Neuronal stem cell (in vitro differentiated cells): ENCODE data around the gene ALDH3B2.

Experiments used
- DNase-seq: peaks from one replicate; pipeline ENCODE4 v3.0.0-alpha.2; 2013; ENCODE audit warnings: low spot score
- H2AFZ ChIP-seq: one replicate; pipeline ENCODE4 v1.6.1; 2013; ENCODE audit warnings: mild to moderate bottlenecking, low read length, inconsistent platforms
- H2AK5ac ChIP-seq: 2 replicates; pipeline ENCODE4 v1.6.1; 2013; ENCODE audit warnings: low read depth, mild to moderate bottlenecking, inconsistent platforms, low read length, moderate library complexity, mixed read lengths
- H2BK120ac ChIP-seq: 2 replicates; pipeline ENCODE4 v1.6.1; 2013; ENCODE audit warnings: low read depth, mild to moderate bottlenecking, inconsistent platforms, low read length, moderate library complexity, mixed read lengths
- H2BK12ac ChIP-seq: one replicate; pipeline ENCODE4 v1.6.1; 2013; ENCODE audit warnings: low read length, inconsistent platforms
- H2BK15ac ChIP-seq: 2 replicates; pipeline ENCODE4 v1.6.1; 2013; ENCODE audit warnings: mild to moderate bottlenecking, low read length, inconsistent platforms, mixed read lengths
- H2BK5ac ChIP-seq: one replicate; pipeline ENCODE4 v1.6.1; 2013; ENCODE audit warnings: inconsistent platforms, mild to moderate bottlenecking, low read length, moderate library complexity
- H3K14ac ChIP-seq: one replicate; pipeline ENCODE4 v1.6.1; 2013; ENCODE audit warnings: low read length, inconsistent platforms
- H3K18ac ChIP-seq: 2 replicates; pipeline ENCODE4 v1.6.1; 2013; ENCODE audit warnings: low read length, inconsistent platforms
- H3K23ac ChIP-seq: 2 replicates; pipeline ENCODE4 v1.6.1; 2013; ENCODE audit warnings: low read depth, mild to moderate bottlenecking, mixed read lengths, low read length, inconsistent platforms; ENCODE audit not compliant: poor library complexity
- H3K27ac ChIP-seq: replicated peaks from 3 replicates; pipeline ENCODE4 v1.5.1; 2013; ENCODE audit warnings: low read length, inconsistent platforms
- H3K27me3 ChIP-seq, 3 experiments: 2 replicates each; pipeline ENCODE4 v1.6.1; 2013; ENCODE audit warnings: low read length in 3 of 3, mild to moderate bottlenecking in 2 of 3, inconsistent platforms in 1 of 3, low read depth in 1 of 3, mixed read lengths in 1 of 3, moderate library complexity in 1 of 3; ENCODE audit not compliant: control insufficient read depth in 3 of 3, insufficient read depth in 3 of 3
- H3K36me3 ChIP-seq, 2 donors: replicated peaks in 1 of 2; 2 replicates each; pipeline ENCODE4 v1.6.1; 2013; ENCODE audit warnings: low read length in 2 of 2; ENCODE audit not compliant: control insufficient read depth in 2 of 2, insufficient read depth in 2 of 2
- H3K4ac ChIP-seq: 2 replicates; pipeline ENCODE4 v1.6.1; 2013; ENCODE audit warnings: inconsistent platforms, mild to moderate bottlenecking, low read length, moderate library complexity
- H3K4me1 ChIP-seq, 2 donors: 1 replicate in 1 of 2; 2 replicates in 1 of 2; pipeline ENCODE4 v1.6.1; 2013; ENCODE audit warnings: low read length in 2 of 2, low read depth in 1 of 2; ENCODE audit not compliant: control insufficient read depth in 2 of 2, insufficient read depth in 1 of 2
- H3K4me2 ChIP-seq: one replicate; pipeline ENCODE4 v1.6.1; 2013; ENCODE audit warnings: mild to moderate bottlenecking, low read length, inconsistent platforms; ENCODE audit not compliant: insufficient read depth, poor library complexity, severe bottlenecking
- H3K4me3 ChIP-seq, 2 donors: 2 replicates each; pipeline ENCODE4 v1.5.1; 2013; ENCODE audit warnings: low read length in 2 of 2, mild to moderate bottlenecking in 2 of 2, inconsistent platforms in 1 of 2, moderate library complexity in 1 of 2
- H3K79me1 ChIP-seq: one replicate; pipeline ENCODE4 v1.6.1; 2013; ENCODE audit warnings: low read depth, mild to moderate bottlenecking, inconsistent platforms, low read length, moderate library complexity
- H3K9ac ChIP-seq: one replicate; pipeline ENCODE4 v1.6.1; 2013; ENCODE audit warnings: mild to moderate bottlenecking, low read depth, low read length, inconsistent platforms; ENCODE audit not compliant: poor library complexity
- H3K9me3 ChIP-seq, 2 donors: replicated peaks in 1 of 2; 2 replicates each; pipeline versions ENCODE3 to v1.6.1; 2013; ENCODE audit warnings: low read length in 2 of 2, mild to moderate bottlenecking in 2 of 2, inconsistent platforms in 1 of 2, low read depth in 1 of 2, mixed read lengths in 1 of 2, moderate library complexity in 1 of 2; ENCODE audit not compliant: control insufficient read depth in 2 of 2, insufficient read depth in 1 of 2
- H4K8ac ChIP-seq: one replicate; pipeline ENCODE4 v1.6.1; 2013; ENCODE audit warnings: low read depth, mild to moderate bottlenecking, inconsistent platforms, low read length, moderate library complexity
- H4K91ac ChIP-seq: one replicate; pipeline ENCODE4 v1.6.1; 2013; ENCODE audit warnings: low read length, low read depth, mild to moderate bottlenecking, inconsistent platforms; ENCODE audit not compliant: poor library complexity
- WGBS, 2 donors: extraction: QIAGEN DNeasy Blood & Tissue Kit; methylation state at CpG; one replicate each; pipeline ENCODE4 v1.1.7; 2013; ENCODE audit warnings: missing lambda C conversion rate in 2 of 2, mixed read lengths in 1 of 2; ENCODE audit not compliant: insufficient read length in 2 of 2, insufficient replicate concordance in 1 of 2; ENCODE audit errors: extremely low coverage in 2 of 2; 5-methylcytosine and 5-hydroxymethylcytosine counted together

Gene ALDH3B2

DNA sequence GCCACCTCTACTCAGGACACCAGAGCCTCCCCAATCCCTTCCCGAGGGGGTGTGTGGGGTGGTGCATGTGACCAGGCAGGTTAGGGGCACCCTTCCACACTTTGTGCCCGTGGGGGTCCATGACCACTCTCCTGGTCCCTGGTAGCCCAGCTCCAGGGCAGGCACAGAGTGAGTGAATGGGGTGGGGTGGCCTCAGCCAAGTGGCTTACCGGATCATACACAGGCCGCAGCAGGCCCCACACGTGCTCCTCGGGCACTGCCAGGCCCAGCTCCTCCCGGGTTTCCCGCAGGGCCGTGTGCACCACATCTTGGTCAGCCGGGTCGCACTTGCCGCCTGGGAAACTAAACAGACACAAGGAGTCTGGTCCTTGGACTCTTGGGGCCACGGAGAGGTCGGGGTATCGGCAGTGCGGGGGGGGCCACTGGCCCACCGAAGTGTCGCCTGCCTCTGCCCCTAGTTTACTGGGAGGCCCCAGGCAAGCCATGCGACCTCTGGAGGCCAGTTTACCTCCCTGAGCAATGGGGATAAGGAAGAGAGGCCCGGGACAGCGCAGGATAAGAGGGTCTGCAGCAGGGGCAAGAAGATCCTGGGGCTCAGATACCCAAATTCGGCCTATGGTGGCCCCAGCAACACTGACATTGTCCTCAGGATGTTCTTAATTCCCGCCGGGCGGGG lies 45.6 kb downstream of the ALDH3B2 start:
- Histone ChIP-seq H2BK15ac (no peak overlapping the region), H3K36me3 (peaks cover 5% of the 10 kb centered on the region in 2 donors), H2BK120ac (no peak overlapping the region), H3K4me1 (peaks cover 8 to 18% of the 10 kb centered on the region in 2 donors), H3K27me3 (no peaks in the 10 kb centered on the region), H3K23ac (no peak overlapping the region), H4K91ac (peak overlapping the region; percentile 76), H4K8ac (no peak overlapping the region), H3K4me3 (peak overlapping the region in 1 of 2 donors; percentile 62), H2AFZ (peak overlapping the region; percentile 99), H2BK12ac (peak overlapping the region; percentile 24), H2AK5ac (peak overlapping the region; percentile 72), H3K9ac (no peak overlapping the region), H3K4ac (no peak overlapping the region), H2BK5ac (peak overlapping the region; percentile 62), H3K4me2 (peak overlapping the region; percentile 91), H3K9me3 (no peaks in the 10 kb centered on the region), H3K18ac (peak overlapping the region; percentile 32), H3K14ac (no peak overlapping the region), H3K79me1 (no peaks in the 10 kb centered on the region), H3K27ac (peak overlapping the region; percentile 11)
- WGBS, 2 donors, result no CpG with 5 or more reads among the region's 25 CpGs
- no peak for DNase-seq

DNA sequence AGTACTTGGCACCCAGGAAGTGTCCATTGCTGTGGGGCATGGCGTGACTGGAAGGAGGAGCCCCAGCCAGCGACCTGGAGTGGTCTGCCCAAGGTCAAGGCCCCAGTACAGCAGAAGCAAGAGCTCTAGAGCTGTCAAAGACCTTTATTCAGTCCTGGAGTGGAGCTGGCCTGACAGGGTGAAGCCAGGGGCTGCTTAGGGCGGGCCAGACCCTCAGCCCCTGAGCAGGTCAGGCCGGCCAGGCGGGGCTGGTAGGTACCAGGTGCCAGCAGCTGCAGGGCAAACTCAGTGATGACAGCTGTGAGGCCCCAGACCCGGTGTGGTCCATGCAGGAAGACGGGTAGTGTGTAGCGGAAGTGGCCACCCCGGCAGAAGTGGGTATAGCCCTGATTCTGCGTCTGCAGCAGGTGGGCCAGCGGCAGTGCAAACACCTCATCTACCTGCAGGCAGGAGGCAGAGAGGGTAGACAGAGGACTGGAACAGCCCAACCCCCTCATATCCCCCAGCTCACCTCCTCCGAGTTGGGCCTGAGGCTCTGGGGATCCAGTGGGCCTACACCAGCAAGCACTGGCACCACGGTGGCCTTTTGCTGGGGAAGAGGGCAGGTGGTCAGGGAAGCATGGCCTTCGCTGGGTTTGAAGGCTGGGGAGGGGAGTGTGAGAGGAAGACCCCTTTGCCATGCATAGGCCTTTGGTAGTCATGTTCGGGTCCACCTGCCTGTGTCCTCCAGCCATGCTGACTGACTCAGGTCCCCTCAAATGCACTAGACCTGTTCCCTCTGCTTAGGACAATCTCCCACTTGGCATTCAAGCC lies 46.4 kb downstream of the ALDH3B2 start:
- peak overlapping the region; percentile 62 for H2BK5ac ChIP-seq
- no peak overlapping the region for H4K8ac ChIP-seq
- no peaks in the 10 kb centered on the region for H3K9me3 ChIP-seq
- H2BK120ac ChIP-seq, result no peak overlapping the region
- no peak overlapping the region for H3K14ac ChIP-seq
- no peak overlapping the region for H4K91ac ChIP-seq
- no peak for DNase-seq
- peaks cover 5% of the 10 kb centered on the region in 2 donors for H3K36me3 ChIP-seq
- no peak overlapping the region for H3K4ac ChIP-seq
- H3K4me1 ChIP-seq, result peaks cover 8 to 18% of the 10 kb centered on the region in 2 donors
- no peak overlapping the region for H2BK15ac ChIP-seq
- H3K23ac ChIP-seq, result peak overlapping the region; percentile 89
- peak overlapping the region; percentile 32 for H3K18ac ChIP-seq
- no peak overlapping the region for H2AFZ ChIP-seq
- H3K4me2 ChIP-seq, result no peak overlapping the region
- no peak overlapping the region for H3K4me3 ChIP-seq
- peak overlapping the region; percentile 84 for H2BK12ac ChIP-seq
- peak overlapping the region; percentile 78 for H2AK5ac ChIP-seq
- no peaks in the 10 kb centered on the region for H3K79me1 ChIP-seq
- no CpG with 5 or more reads among the region's 15 CpGs for WGBS, 2 donors
- H3K9ac ChIP-seq, result no peak overlapping the region
- H3K27me3 ChIP-seq, result no peaks in the 10 kb centered on the region
- peak overlapping the region; percentile 11 for H3K27ac ChIP-seq

DNA sequence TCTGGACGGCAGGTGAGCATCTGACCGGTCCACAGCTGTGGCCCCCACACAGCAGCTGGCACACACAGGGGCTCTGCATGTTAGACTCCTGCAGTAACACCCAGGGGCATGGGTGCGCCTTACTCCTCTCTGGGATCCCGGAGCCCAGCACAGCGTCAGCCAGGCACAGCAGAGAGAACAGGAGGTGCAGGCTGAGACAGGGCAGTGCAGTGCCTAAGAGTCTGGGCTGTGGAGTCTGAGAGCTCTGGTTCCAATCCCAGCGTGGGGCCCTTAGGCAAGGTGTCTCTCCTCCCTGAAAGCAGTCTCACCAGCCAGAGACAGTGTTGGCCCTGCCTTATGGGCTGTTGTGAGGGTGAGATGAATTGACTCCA lies 47.0 kb downstream of the ALDH3B2 start:
- Histone ChIP-seq H2AK5ac (peak overlapping the region; percentile 75), H3K27ac (peak overlapping the region; percentile 63)

DNA sequence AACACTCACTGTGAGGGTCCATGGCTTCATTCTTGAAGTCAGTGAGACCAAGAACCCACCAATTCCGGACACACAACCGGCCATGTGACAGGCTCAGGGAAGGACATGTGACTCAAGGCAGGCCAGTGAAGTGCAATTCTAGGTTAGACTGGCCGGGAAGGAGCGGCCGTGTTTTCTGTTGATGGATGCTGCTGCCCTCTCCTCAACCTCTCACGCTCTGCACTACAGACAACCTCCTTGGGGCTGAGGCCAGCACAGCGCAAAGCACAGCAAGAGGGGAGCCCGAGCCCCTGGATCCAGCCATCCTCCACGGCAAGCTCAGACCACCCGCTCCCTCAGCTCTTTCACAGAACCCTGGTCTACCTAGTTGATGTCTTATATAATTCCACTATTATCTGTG lies 47.5 kb downstream of the ALDH3B2 start:
- Histone ChIP-seq H3K4me1 (peaks cover 8 to 11% of the 10 kb centered on the region in 2 donors), H2BK120ac (no peak overlapping the region), H2BK5ac (no peak overlapping the region), H3K9ac (peak overlapping the region; percentile 70), H4K91ac (no peak overlapping the region), H3K9me3 (no peaks in the 10 kb centered on the region), H3K36me3 (peaks cover 5% of the 10 kb centered on the region in 2 donors), H2BK15ac (no peak overlapping the region), H3K27me3 (no peaks in the 10 kb centered on the region), H3K14ac (no peak overlapping the region), H3K4me3 (no peak overlapping the region), H2AK5ac (no peak overlapping the region), H3K27ac (peak overlapping the region; percentile 63), H3K18ac (no peak overlapping the region), H4K8ac (no peak overlapping the region), H3K79me1 (no peaks in the 10 kb centered on the region), H3K4ac (no peak overlapping the region), H3K23ac (no peak overlapping the region), H3K4me2 (no peak overlapping the region), H2BK12ac (no peak overlapping the region), H2AFZ (no peak overlapping the region)
- DNase-seq, result no peak
- WGBS, 2 donors, result no CpG with 5 or more reads among the region's 10 CpGs

More for the DNA sequence above, 47.0 kb downstream of the ALDH3B2 start:
- DNase-seq, result no peak
- Histone ChIP-seq H2BK15ac (no peak overlapping the region), H3K18ac (peak overlapping the region; percentile 13), H3K14ac (no peak overlapping the region), H3K4me3 (no peak overlapping the region), H3K4me1 (peaks cover 8 to 16% of the 10 kb centered on the region in 2 donors), H3K4me2 (no peak overlapping the region), H2BK5ac (no peak overlapping the region), H4K8ac (no peak overlapping the region), H3K36me3 (peaks cover 5% of the 10 kb centered on the region in 2 donors), H2BK120ac (no peak overlapping the region), H4K91ac (no peak overlapping the region), H3K27me3 (no peaks in the 10 kb centered on the region), H2AFZ (no peak overlapping the region), H3K9me3 (no peaks in the 10 kb centered on the region), H3K23ac (peak overlapping the region; percentile 89), H3K79me1 (no peaks in the 10 kb centered on the region), H3K4ac (no peak overlapping the region), H2BK12ac (peak overlapping the region; percentile 84), H3K9ac (no peak overlapping the region)
- no CpG with 5 or more reads among the region's 6 CpGs for WGBS, 2 donors
